Endothelial cell of umbilical vein (primary cell): ENCODE data around the gene AKT3. TPM values are rescaled to one million over a fixed set of nuclear protein-coding genes. Genes with fewer than 3 reads are reported as not detected.

Source experiments
- BruUV-seq: library from RNA; stranded (reverse); fragments of 400-500 nt; replicated peaks from 2 replicates; lab custom pipeline; 2021; lab: Mats Ljungman, UMichigan
- CTCF ChIA-PET: fragments of 300-600, 350-600 bp; sonication (Branson Sonifier 250); formaldehyde crosslinking; loops from one replicate; lab custom pipeline; 2021; ENCODE audit warnings: antibody characterized with exemption, inconsistent platforms; lab: Charles Lee
- POLR2A ChIA-PET: fragments of 300-600, 350-600 bp; sonication (Branson Sonifier 250); formaldehyde crosslinking; loops from one replicate; lab custom pipeline; 2021; ENCODE audit warnings: antibody characterized with exemption, inconsistent platforms; lab: Charles Lee
- DNase-seq: peaks from one replicate; pipeline ENCODE4 v3.0.0-alpha.2; 2011; ENCODE audit warnings: low read depth, low spot score
- FAIRE-seq: peaks from 2 replicates; lab custom pipeline; 2011; peaks lifted over from hg19 to GRCh38; lab: Jason Lieb, UNC
- H2AFZ ChIP-seq: 2 replicates; pipeline ENCODE4 v1.6.0; 2012; ENCODE audit warnings: low read depth, low read length, control low read depth, inconsistent platforms
- H3K27ac ChIP-seq: 2 replicates; pipeline ENCODE4 v1.5.1; 2011; ENCODE audit warnings: low read depth, mild to moderate bottlenecking, control low read depth, low read length, moderate library complexity; ENCODE audit not compliant: insufficient read depth
- H3K27me3 ChIP-seq, 2 experiments: 2 replicates each; pipeline versions ENCODE4 v1.6.0 to v1.6.1; 2011; ENCODE audit warnings: low read length in 2 of 2, mixed read lengths in 1 of 2; ENCODE audit not compliant: control insufficient read depth in 2 of 2, insufficient read depth in 2 of 2
- H3K36me3 ChIP-seq, 2 experiments: 2 replicates in 1 of 2; 3 replicates in 1 of 2; pipeline ENCODE4 v1.5.1; 2011; ENCODE audit warnings: low read length in 2 of 2, mild to moderate bottlenecking in 1 of 2, moderate library complexity in 1 of 2; ENCODE audit not compliant: control insufficient read depth in 2 of 2, insufficient read depth in 2 of 2; ENCODE audit errors: extremely low read depth in 1 of 2
- H3K4me1 ChIP-seq: 3 replicates; pipeline ENCODE4 v1.5.1; 2011; ENCODE audit warnings: mild to moderate bottlenecking, low read length; ENCODE audit not compliant: control insufficient read depth, insufficient read depth; ENCODE audit errors: extremely low read depth
- H3K4me2 ChIP-seq: 2 replicates; pipeline ENCODE4 v1.6.1; 2011; ENCODE audit warnings: low read length, control low read depth, mixed read lengths; ENCODE audit not compliant: insufficient read depth
- H3K4me3 ChIP-seq, 3 experiments: fragments of 200-600 bp in 1 of 3; sonication (generic), shearing (Covaris generic) in 1 of 3; replicated peaks in 1 of 3; 2 replicates each; pipeline ENCODE4 v1.5.1; 2011 to 2016; ENCODE audit warnings: control low read depth in 3 of 3, low read length in 3 of 3, mild to moderate bottlenecking in 2 of 3, inconsistent platforms in 1 of 3, low read depth in 1 of 3, moderate library complexity in 1 of 3; ENCODE audit not compliant: insufficient read depth in 1 of 3
- H3K79me2 ChIP-seq: 2 replicates; pipeline ENCODE4 v1.6.0; 2012; ENCODE audit warnings: low read length, inconsistent platforms; ENCODE audit not compliant: control insufficient read depth, insufficient read depth
- H3K9ac ChIP-seq: replicated peaks from 2 replicates; pipeline ENCODE3; 2011; ENCODE audit warnings: low read length, control low read depth; ENCODE audit not compliant: insufficient read depth; ENCODE audit errors: extremely low read depth
- H3K9me1 ChIP-seq: replicated peaks from 3 replicates; pipeline ENCODE4 v1.6.0; 2011; ENCODE audit warnings: mild to moderate bottlenecking, low read length; ENCODE audit not compliant: control insufficient read depth, insufficient read depth; ENCODE audit errors: extremely low read depth
- H3K9me3 ChIP-seq: replicated peaks from 2 replicates; pipeline ENCODE4 v1.5.1; 2012; ENCODE audit warnings: low read length, inconsistent platforms; ENCODE audit not compliant: control insufficient read depth, insufficient read depth
- H4K20me1 ChIP-seq: replicated peaks from 2 replicates; pipeline ENCODE3; 2011; ENCODE audit warnings: mild to moderate bottlenecking, low read length; ENCODE audit not compliant: control insufficient read depth, insufficient read depth; ENCODE audit errors: extremely low read depth
- EZH2 ChIP-seq: IDR thresholded peaks from 2 replicates; pipeline ENCODE4 v1.6.1; 2012; ENCODE audit warnings: borderline replicate concordance, low read depth, mild to moderate bottlenecking, moderate library complexity, low read length, inconsistent platforms; ENCODE audit not compliant: severe bottlenecking
- FOS ChIP-seq: IDR thresholded peaks from 2 replicates; pipeline ENCODE4 v1.6.1; 2011; ENCODE audit warnings: mild to moderate bottlenecking, low read length, moderate library complexity, borderline replicate concordance; ENCODE audit not compliant: insufficient read depth
- GATA2 ChIP-seq: IDR thresholded peaks from 2 replicates; pipeline ENCODE4 v1.7.0; 2011; ENCODE audit warnings: low read depth, mild to moderate bottlenecking, moderate library complexity, mixed read lengths, low read length; ENCODE audit not compliant: insufficient read length, insufficient read depth
- JUN ChIP-seq: IDR thresholded peaks from 2 replicates; pipeline ENCODE4 v1.6.1; 2011; ENCODE audit warnings: borderline replicate concordance, low read depth; ENCODE audit not compliant: insufficient read length, insufficient read depth
- MYC ChIP-seq: IDR thresholded peaks from one replicate; pipeline ENCODE4 v1.6.1; 2011; ENCODE audit warnings: mild to moderate bottlenecking, low read depth, low read length
- POLR2A ChIP-seq: IDR thresholded peaks from 2 replicates; pipeline ENCODE4 v1.6.1; 2012; ENCODE audit warnings: low read depth, mild to moderate bottlenecking, control low read depth, low read length
- POLR2AphosphoS5 ChIP-seq: IDR thresholded peaks from 2 replicates; pipeline ENCODE4 v1.6.1; 2012; ENCODE audit warnings: low read depth, mild to moderate bottlenecking, control low read depth, low read length, moderate library complexity; ENCODE audit not compliant: insufficient read depth
- dilution Hi-C: fragments of 300-500 bp; cut with MboI; formaldehyde crosslinking; loops from one replicate; pipeline ENCODE4 v1.15.0; 2019; ENCODE audit warnings: low sequenced_read_pairs; ENCODE audit not compliant: extremely low pct_ligation_motif_present
- intact Hi-C: fragments of 100-400 bp; cut with micrococcal nuclease; formaldehyde crosslinking; loops from one replicate; pipeline ENCODE4 v1.10.0; 2022
- polyA plus RNA-seq, 4 experiments: library from polyadenylated mRNA; depleted of rRNA in 3 of 4; stranded (reverse) in 3 of 4; unstranded in 1 of 4; fragments of >200 nt; gene quantifications; 2 replicates each; pipeline versions ENCODE4 v1.2.1 to v1.2.3, GENCODE V29; 2011 to 2012; ENCODE audit warnings: missing spikeins in 1 of 4
- total RNA-seq: library from RNA; stranded (reverse); gene quantifications from 2 replicates; pipeline ENCODE4 v1.2.3, GENCODE V29; 2021
- TF ChIP-seq, protein P1 (sequence below): IDR thresholded peaks from 2 replicates; pipeline ENCODE4 v1.6.1; 2011; ENCODE audit not compliant: insufficient read depth, insufficient read length
- TF ChIP-seq, protein P2 (sequence below), 2 donors: IDR thresholded peaks; 1 replicate in 1 of 2; 2 replicates in 1 of 2; pipeline ENCODE4 v1.5.1; 2011; ENCODE audit warnings: low read length in 2 of 2, mild to moderate bottlenecking in 2 of 2, moderate library complexity in 2 of 2, control low read depth in 1 of 2, inconsistent platforms in 1 of 2, low read depth in 1 of 2; ENCODE audit not compliant: insufficient read depth in 1 of 2; ENCODE audit errors: extremely low read depth in 1 of 2

The AKT3 gene
- total and polyA plus RNA-seq, 2 donors (not counting 3 experiments of a cell fraction or from before 2014, with no cell fraction given) = 20.6 to 97.1 TPM

DNA sequence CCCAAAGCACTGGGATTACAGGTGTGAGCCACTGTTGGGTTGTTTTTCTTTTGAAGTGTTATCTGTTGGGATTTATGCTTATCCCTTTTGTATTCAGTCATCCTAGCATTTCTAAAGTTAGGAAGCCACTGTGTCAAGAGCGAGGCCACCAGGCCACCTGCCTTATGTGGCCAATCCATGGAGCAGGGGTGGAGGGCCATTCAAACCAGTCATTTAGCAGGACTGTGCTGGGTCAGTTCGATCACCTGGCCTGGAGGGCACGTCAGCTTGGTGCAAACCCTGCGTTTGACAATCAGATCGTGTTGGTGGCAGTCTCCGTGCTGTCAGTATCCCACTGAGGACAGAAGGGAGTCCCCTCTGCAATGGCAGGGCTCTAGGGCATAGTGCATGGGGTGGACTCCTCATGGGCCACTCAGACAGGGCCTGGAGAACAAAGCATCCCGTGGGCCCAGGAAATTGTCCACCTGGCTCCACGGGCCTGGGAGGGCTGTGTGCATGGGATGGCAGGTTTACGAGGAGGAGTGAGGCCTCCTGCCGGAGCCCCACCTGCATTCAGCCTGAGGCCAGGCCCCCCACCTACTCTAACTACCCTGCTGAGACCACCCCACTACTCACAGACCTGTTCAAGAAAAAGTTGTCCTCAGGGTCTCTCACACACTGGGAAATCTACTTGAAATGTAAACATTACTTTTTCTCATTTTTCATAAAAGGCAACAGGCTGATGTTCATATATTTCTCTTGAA, 351.9 kb downstream of the AKT3 start:
- Histone ChIP-seq H2AFZ (no peak overlapping the region), H3K36me3 (peaks cover 0 to 7% of the 10 kb centered on the region in 2 experiments), H3K9me1 (no peaks in the 10 kb centered on the region), H3K79me2 (no peaks in the 10 kb centered on the region), H3K9ac (no peak overlapping the region), H3K4me1 (no peaks in the 10 kb centered on the region), H3K4me2 (no peak overlapping the region), H3K4me3 (no peak overlapping the region), H4K20me1 (no peaks in the 10 kb centered on the region), H3K27me3 (no peaks in the 10 kb centered on the region), H3K9me3 (no peaks in the 10 kb centered on the region), H3K27ac (no peak overlapping the region)
- intact Hi-C loops = no loop called here
- ChIA-PET CTCF (no interaction called here), POLR2A (no interaction called here)
- TF ChIP-seq GATA2 (no peak), POLR2AphosphoS5 (no peak), POLR2A (no peak), JUN (no peak), FOS (no peak), EZH2 (no peak), MYC (no peak)
- TF ChIP-seq, protein P1, sequence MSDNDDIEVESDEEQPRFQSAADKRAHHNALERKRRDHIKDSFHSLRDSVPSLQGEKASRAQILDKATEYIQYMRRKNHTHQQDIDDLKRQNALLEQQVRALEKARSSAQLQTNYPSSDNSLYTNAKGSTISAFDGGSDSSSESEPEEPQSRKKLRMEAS = no peak
- TF ChIP-seq, protein P2, sequence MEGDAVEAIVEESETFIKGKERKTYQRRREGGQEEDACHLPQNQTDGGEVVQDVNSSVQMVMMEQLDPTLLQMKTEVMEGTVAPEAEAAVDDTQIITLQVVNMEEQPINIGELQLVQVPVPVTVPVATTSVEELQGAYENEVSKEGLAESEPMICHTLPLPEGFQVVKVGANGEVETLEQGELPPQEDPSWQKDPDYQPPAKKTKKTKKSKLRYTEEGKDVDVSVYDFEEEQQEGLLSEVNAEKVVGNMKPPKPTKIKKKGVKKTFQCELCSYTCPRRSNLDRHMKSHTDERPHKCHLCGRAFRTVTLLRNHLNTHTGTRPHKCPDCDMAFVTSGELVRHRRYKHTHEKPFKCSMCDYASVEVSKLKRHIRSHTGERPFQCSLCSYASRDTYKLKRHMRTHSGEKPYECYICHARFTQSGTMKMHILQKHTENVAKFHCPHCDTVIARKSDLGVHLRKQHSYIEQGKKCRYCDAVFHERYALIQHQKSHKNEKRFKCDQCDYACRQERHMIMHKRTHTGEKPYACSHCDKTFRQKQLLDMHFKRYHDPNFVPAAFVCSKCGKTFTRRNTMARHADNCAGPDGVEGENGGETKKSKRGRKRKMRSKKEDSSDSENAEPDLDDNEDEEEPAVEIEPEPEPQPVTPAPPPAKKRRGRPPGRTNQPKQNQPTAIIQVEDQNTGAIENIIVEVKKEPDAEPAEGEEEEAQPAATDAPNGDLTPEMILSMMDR (IDR thresholded peaks at IDR 0.05; ENCODE audit: extremely low read depth in 1 of 2, insufficient read depth in 1 of 2, low read depth in 1 of 2, low read length in 2 of 2) = no peak
- BruUV-seq = no TSS peak
- FAIRE-seq (no peak), DNase-seq (no peak)
- dilution Hi-C loops = no loop called here
